Measurements from ENCODE around the gene ZNF263. TPM values are rescaled to one million over a fixed set of nuclear protein-coding genes. Genes with fewer than 3 reads are reported as not detected.

The ZNF263 gene
- total and polyA plus RNA-seq, 2 of the 13 experiments (the other 11 are each of a cell fraction or from before 2014, with no cell fraction given), result 10.2 to 41.2 TPM

GRCh38 chr16:3264137-3265036, 18.9 kb upstream of the ZNF263 start (continued):
- TF ChIP-seq ZNF276 (CRISPR knock-in tag; IDR thresholded peaks at IDR 0.05; ENCODE audit: low read depth), result no peak; the same call in 1 of the 2 replicates
- no peak for TF ChIP-seq HMG20A (CRISPR knock-in tag; IDR thresholded peaks at IDR 0.05; ENCODE audit: borderline replicate concordance)
- peak; percentile 48; the same call in 1 of the 2 replicates for TF ChIP-seq NFKB2 (CRISPR knock-in tag; IDR thresholded peaks at IDR 0.05; ENCODE audit: borderline replicate concordance)
- peak; percentile 87; the same call in 1 of the 2 replicates for TF ChIP-seq ZNF746 (CRISPR knock-in tag; IDR thresholded peaks at IDR 0.05)
- no peak; the same call in 1 of the 2 replicates for TF ChIP-seq ZNF430 (CRISPR knock-in tag; IDR thresholded peaks at IDR 0.05)
- TF ChIP-seq ZBTB34 (CRISPR knock-in tag; IDR thresholded peaks at IDR 0.05), result no peak
- no peak for TF ChIP-seq NFE2L2 (IDR thresholded peaks at IDR 0.05; ENCODE audit: low read length)
- no peak for TF ChIP-seq ZNF335 (CRISPR knock-in tag; IDR thresholded peaks at IDR 0.05)
- 0 out of 2 replicates have a peak, but pooled peaks have one; percentile 10 for TF ChIP-seq ESRRA (CRISPR knock-in tag; IDR thresholded peaks at IDR 0.05; ENCODE audit: low read depth)
- peak; percentile 43; the same call in 1 of the 2 replicates for TF ChIP-seq BRF2 (CRISPR knock-in tag; IDR thresholded peaks at IDR 0.05)
- peak; percentile 42; the same call in 1 of the 2 replicates for TF ChIP-seq ZNF124 (CRISPR knock-in tag; IDR thresholded peaks at IDR 0.05)
- TF ChIP-seq GABPB1 (CRISPR knock-in tag; IDR thresholded peaks at IDR 0.05), result peak; percentile 90
- 0 out of 2 replicates have a peak, but pooled peaks have one; percentile 18 for TF ChIP-seq PATZ1 (CRISPR knock-in tag; IDR thresholded peaks at IDR 0.05)
- peak; percentile 72; the same call in 1 of the 2 replicates for TF ChIP-seq RNF219 (CRISPR knock-in tag; IDR thresholded peaks at IDR 0.05)
- TF ChIP-seq ZBTB37 (CRISPR knock-in tag; IDR thresholded peaks at IDR 0.05), result peak; percentile 53; the same call in 1 of the 2 replicates
- TF ChIP-seq HDAC6 (IDR thresholded peaks at IDR 0.05; ENCODE audit: low read depth, low read length), result no peak
- no peak for TF ChIP-seq ZNF101 (CRISPR knock-in tag; IDR thresholded peaks at IDR 0.05; ENCODE audit: borderline replicate concordance, low read depth)
- no peak; the same call in 1 of the 2 replicates for TF ChIP-seq ELF1 (CRISPR knock-in tag; IDR thresholded peaks at IDR 0.05)

Data from HepG2 (cell line).